Left colon (tissue), 2 donors: ENCODE results near the gene C4orf50. TPM values are rescaled to one million over a fixed set of nuclear protein-coding genes. Genes with fewer than 3 reads are reported as not detected.
A peak's percentile ranks its signal among the peaks of the same experiment; 100 is the strongest.
"Not testable (repeated sequence)": the region's sequence is repeated elsewhere in the genome, so short reads cannot be mapped to it uniquely, and the experiment has no call there.

ENCODE experiments used
- ATAC-seq: fragments of 200-7000 bp; cut with Tn5 transposase; one replicate; pipeline ENCODE4 v1.9.1; 2020; ENCODE audit warnings: mild to moderate bottlenecking, moderate library complexity
- DNase-seq, 2 donors: peaks; one replicate each; pipeline ENCODE4 v3.0.0-alpha.2; 2020
- intact Hi-C, 2 donors: fragments of 100-400 bp; cut with DNase I in 1 of 2; cut with micrococcal nuclease in 1 of 2; formaldehyde crosslinking; loops; one replicate each; pipeline versions ENCODE4 v1.11.2 to v1.14.0; 2022; cut with DNase I, micrococcal nuclease
- total RNA-seq, 2 donors: library from RNA; stranded (reverse); fragmentation: NEBNext Ultra II Directional; extraction: Animal tissue kit (Norgen Biotek cat#: 25700); gene quantifications; one replicate each; pipeline ENCODE4 v1.2.1, GENCODE V29; 2021
- donor health status: DM: no; HTN: no; CAD: no.
- donor health status: DM: yes; HTN: yes; CAD: no.

Gene C4orf50
- total RNA-seq, 2 donors from 2014 or later, result 0.09 TPM; not detected in 1

DNA sequence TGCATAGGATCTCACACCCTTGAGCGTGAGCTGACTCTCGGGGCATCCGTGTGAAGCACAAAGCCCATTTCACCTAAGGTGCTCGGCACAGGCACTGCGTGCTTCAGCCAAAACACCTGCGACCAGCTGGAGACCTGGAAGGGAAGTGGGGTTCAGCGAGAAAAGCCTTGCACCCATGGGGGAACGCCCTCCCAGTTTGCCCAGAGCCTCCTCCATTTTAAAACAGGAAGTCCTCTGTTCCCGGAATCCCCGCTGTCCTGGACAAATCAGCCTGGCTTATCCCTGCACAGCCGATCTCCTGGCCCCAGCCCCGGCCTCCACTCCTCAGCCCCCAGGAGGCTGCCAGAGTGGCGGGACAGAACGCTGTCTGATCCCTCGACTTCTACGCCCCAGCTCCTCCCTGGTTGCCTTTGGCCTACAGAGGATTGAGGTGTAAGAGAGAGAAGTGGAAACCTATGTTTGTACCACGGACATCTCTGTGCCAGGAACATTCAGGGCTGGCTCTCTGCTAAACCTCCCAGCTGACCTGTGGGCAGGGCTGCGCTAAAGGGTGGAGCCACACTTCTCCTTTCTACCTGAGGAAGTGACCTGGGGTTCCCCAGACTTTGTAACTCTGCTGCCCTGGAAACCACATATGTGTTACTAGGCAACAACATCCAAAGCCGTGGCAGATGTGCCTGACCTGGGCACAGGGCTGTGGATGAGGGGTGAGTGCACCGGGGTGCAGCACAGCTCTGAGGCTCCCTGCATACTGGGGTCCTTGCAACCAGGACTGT lies 3.8 kb upstream of the C4orf50 start:
- no peak for DNase-seq
- ATAC-seq, result no peak
- intact Hi-C loops, result no loop called here

DNA sequence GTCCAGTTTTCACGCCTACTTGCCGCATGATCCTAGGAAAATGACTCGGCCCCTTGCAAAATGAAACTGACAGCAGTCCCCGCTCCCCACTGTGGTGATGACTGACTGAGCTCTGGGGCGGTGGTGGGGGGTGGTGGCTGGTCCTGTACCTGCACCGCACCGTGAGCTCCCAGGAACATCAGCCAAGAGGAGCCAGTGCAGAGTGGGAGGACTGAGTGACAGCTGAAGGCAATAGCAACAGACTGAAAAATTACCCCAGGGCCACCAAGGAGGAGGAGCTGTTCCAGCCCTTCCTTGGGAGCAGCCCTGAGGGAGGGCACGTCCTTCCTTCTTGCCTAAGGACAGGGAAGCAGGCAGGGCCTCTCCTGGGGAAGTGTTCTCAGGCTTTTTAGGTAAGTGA lies 2.4 kb upstream of the C4orf50 start:
- DNase-seq, result no peak
- intact Hi-C loops, result no loop called here
- no peak for ATAC-seq

DNA sequence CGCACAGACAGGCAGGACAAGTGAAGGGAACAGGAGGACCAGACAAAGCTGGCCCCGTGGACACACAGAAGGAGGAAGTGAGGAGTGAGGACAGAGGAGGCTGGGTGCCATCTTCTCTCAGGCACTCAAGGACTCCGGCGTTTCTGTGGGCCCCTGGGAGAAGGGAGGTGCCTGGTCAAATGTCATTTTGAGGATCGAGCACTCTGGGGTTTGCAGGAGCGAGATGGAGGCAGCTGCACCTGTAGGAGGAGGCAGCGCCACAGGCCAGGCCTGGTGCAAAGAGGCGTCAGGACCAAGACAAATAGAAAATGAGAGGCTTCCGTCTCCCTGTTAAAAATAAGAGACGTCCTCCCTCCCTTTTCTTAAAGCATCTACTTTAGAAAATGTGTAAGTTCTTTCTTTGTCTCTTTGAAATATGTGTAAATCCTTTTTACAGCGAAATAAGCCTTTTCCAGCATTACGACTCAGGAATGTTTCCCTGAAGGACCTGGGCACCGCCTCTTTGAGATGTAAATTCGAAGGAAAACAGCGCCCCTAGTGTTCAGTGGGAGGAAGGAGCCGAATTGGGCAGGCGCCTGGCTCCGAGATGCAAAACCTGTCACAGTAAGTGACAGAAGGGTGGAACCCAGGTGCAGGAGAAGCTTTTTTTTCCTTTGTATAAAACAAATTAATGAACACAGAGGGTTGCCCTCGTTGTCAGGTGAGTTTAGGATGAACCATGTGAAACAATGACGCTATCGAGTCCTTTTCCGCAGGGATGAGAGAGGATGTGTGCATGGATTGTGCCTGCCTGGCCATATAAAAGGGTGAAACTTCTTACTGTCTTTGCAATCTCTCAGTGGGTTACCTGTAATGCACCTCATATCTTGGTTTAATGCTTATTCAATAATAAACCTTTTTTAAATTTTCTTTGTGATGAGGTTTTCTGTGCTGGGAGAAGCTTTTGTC lies 1.4 kb upstream of the C4orf50 start:
- no peak for ATAC-seq
- intact Hi-C loops, result no loop called here
- peak in 1 of 2 donors; percentile 25 for DNase-seq

DNA sequence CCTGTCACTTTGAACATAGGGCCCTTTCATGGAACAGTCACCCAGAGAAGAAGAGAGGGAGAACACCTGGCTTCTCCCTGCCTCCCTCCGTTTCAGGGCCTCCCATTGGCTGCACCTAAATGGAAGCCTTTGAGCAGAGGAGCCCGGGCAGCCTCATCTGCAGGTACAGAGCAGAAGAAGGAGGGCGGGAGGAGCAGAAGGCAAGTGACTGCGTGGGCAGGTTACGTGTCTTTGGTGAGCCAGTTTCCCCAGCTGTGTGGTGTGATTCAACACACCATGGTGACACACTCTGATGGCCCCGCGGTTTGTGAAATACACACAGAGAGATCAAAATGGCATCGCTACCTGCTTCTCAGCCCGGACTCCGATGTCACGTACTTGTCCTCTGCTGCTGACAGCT lies 431 bp downstream of the C4orf50 start:
- intact Hi-C loops, result no loop called here
- DNase-seq, result no peak
- no peak for ATAC-seq

DNA sequence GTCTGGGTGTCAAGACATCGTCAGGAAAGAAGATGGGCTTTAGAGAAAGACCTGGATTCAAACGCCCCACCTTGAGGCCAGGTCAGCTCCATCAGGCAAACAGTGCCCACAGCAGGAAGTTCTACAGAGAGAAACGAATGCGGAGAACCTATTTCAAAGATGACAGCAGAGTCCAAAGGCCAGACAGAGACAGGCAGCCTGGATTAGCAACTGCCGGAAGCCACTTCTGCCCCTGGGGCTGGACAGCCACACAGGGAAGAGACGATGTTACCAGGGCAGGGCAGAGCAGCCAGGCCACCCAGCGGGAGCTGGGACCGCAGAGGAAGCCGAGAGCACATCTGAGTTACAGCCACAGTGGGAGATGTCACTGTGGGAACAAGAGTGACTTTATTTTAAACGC lies 1.2 kb downstream of the C4orf50 start:
- no peak for ATAC-seq

DNA sequence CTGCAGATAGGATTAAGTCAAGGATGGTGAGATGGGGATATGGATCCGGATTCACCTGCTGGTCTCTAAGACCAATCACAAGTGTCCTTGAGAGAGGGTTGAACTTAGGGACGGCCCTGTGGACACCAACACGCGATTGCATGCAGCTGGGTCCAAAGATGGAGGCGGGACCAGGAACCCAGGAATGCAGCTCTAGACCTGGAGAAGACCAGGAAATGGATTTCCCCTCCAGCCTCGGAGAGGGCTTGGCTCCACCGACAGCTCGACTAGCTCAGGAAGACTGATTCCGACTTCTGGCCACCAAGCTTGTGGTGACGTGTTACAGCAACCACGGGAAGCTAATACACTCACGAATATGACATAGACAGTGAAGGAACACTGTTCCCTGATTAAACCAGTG lies 4.7 kb downstream of the C4orf50 start:
- no peak for DNase-seq
- intact Hi-C loops, result no loop called here
- no peak for ATAC-seq

More for the DNA sequence above, 1.2 kb downstream of the C4orf50 start:
- DNase-seq, result no peak
- intact Hi-C loops, result no loop called here

DNA sequence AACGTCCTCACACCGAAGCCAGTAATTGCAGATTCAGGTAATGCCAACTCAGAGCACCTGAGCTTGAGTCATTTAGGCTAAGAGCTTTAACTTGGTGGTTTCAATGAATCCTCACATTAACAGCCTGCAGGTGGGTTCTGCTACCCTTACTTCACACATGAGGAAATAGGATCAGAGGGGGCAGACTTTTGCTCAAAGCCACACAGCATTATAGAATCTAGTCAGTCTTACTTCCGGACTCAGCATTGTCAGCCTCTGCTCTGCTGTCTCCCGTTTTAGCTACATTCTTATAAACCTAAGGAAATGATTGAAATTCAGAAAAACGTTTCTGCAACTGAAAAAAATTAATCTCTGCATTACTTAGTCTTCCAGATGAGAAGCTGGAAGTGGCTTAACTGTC lies 6.0 kb downstream of the C4orf50 start:
- ATAC-seq (no peak), DNase-seq (no peak)
- intact Hi-C loops, result no loop called here

DNA sequence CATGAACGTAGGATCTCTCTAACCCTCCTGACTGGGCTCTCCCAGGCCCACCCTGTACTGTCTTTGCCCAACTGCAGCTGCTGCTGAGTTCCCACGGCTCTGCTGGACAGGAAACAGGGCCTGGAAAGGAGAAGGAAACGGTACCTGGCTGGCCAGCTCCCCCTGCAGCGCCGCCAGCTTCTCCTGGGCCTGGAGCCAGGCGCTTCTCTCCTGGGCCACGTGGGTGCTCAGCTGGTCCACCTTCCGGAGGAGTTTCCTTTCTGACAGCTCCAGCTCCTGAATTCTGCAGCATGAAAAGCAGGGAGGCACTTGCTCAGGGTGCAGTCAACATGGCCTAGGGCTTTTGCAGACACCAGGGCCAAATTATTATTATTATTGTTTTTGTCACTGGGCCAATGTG lies 6.5 kb downstream of the C4orf50 start:
- DNase-seq, result no peak
- ATAC-seq, result no peak

DNA sequence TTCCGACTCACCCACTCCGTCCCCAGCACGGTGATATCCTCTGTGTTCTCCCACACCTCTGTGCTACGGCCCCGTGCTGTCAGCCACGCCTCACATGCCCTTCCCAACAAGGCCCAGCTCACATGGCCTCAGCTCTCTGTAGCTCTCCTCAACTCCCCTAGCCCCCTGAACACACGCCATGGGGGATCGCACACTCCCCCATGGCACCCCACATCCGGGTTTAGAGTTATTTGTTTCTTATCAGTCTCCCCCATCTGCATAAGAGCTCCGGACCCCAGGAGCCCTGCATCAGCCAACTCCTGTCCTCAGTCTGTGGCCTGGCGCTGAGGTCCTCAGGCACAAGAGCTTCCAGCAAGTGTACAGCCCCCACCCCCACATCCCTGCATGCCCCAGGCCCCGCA lies 7.0 kb downstream of the C4orf50 start:
- no peak for ATAC-seq
- no peak for DNase-seq
- intact Hi-C loops, result no loop called here

More for the DNA sequence above, 6.5 kb downstream of the C4orf50 start:
- intact Hi-C loops, result no loop called here

DNA sequence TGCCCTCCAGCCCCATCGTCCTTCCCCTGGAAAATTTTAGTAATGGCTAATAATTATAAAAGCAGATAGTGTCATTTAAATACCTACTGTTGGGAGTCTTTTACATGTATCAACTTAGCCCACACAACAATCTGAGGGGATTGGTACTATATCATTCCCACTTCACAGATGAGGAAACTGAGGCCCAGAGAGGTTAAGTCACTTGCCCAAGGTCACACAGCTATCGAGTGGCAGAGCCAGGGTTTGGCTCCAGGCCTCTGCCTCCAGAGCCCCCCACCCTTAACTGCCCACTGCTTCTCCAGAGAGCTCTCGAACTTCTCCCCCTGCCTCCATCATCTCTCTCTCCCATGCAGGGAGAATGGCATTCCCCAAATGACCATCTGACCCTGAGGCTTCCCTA lies 7.4 kb downstream of the C4orf50 start:
- ATAC-seq, result no peak
- DNase-seq, result no peak
- intact Hi-C loops, result no loop called here

DNA sequence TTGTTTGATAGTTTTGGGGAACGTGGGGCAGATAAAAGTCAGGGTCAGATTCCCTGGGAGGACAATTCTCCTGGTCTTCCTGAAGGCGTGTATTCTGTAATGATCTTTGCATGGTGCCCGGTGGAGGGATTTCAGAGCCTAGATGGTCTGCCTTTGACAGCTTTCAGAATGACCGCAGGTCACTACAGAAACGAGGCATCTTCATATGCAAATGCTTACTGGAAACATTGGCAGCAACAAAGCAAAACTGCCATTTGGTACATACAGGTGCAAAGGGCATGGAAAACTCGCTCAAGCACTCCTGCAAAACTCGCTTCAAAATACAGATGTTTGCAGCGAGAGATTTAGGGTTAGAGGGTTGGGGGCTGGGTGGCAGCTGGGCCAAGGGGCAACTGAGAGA lies 8.8 kb downstream of the C4orf50 start:
- no peak for ATAC-seq
- intact Hi-C loops, result no loop called here
- DNase-seq, result no peak

DNA sequence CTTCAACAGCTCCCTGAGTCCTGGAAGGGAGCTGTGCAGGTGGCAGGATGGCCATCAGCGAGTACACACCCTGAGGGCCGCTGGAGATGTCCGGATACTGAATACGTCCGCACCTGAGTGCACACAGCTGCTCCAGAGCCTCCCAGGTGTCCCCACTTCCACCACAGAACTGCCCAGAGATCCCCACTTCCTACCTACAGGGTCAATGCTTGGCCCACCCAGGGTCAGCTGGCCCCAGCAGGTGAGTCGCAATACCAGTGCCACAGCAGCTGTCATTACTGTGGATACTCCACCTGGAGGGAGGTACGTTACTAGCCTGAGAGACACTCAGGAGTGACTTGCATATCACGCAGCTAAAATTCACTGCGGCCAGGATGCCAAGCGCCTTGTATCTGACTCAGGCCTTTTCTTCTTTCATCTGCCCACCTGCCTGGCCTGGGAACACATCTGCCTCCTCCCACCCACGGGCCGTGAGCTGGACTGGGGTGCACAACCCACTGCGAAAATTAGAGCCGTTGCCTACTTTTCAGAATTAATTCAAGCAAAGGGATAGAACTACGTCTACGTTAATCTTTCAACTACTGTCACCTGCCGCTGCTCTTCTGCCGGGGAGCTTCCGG lies 9.4 kb downstream of the C4orf50 start:
- ATAC-seq (no peak), DNase-seq (no peak)
- intact Hi-C loops, result no loop called here

DNA sequence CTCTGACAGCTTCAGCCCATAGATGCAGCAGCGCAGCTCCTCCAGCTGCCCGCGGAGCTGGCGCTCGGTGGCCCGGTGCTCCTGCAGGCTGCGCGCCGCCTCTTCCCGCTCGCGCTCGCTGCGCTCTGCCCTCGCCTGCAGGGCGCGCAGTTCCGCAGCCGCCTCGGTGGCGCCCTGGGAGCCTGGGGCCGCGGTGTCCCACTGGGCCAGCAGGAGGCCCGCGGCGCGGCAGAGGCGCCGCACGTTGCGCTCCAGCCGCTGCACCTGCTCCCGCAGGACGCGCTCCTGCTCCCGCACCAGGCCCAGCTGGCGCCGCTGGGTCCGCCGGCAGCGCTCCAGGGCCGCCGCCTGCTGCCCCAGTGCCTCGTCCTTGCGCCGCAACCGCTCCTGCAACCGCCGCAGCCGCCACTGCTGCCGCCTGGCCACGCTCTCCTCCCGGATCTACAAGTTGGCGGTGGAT lies 10.1 kb downstream of the C4orf50 start:
- intact Hi-C loops, result no loop called here
- ATAC-seq, result no peak
- no peak for DNase-seq

DNA sequence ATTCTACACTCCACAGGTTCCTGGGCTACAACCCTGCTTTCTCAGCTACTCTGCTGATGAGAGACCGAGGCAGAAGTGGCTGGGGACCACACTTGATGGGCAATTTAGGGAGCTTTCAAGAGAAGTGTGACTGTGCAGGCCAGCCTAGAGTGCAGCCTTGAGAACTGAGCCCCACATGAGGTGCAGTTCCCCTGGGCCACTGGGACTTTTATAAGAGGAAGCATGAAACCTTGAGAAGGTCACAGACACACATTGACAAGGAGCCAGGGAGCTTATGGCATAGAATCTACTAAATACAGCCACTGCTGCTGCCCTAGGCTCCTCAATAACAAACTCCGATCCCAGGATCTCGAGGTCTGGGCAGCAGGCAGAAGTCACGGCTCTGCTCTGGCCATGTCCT lies 13.1 kb downstream of the C4orf50 start:
- no peak for DNase-seq
- ATAC-seq, result no peak

DNA sequence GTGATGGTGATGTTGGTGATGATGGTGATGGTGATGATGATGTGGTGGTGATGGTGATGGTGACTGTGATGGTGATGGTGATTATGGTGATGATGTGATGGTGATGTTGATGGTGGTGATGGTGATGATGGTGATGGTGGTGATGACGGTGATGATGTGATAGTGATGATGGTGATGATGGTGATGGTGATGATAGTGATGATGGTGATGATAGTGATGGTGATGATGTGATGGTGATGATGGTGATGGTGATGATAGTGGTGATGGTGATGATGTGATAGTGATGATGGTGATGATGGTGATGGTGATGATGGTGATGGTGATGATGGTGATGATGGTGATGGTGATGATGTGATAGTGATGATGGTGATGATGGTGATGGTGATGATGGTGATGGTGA lies 14.7 kb downstream of the C4orf50 start:
- ATAC-seq, intact Hi-C loops, DNase-seq: not testable (repeated sequence)

More for the DNA sequence above, 13.1 kb downstream of the C4orf50 start:
- intact Hi-C loops, result no loop called here

DNA sequence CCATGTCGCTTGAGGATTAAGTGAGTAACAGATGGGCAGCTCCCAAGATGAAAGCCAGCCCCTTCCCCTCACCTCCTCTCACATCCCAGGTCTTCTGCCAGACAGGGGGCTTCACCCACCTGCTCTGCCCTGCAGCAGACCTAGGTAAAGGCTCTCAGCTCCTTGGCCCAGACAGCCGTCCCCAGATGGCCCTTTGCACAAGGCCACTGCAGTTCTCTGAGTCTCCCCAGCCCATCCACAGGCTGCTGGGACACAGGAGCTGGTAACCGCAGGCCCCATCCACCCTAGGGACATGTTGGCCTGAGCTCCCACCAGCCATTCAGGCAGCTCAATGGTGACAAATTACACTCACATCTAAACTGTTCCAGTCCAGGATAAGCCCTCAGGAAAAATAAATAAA lies 15.3 kb downstream of the C4orf50 start:
- intact Hi-C loops, result no loop called here
- DNase-seq (no peak), ATAC-seq (no peak)

DNA sequence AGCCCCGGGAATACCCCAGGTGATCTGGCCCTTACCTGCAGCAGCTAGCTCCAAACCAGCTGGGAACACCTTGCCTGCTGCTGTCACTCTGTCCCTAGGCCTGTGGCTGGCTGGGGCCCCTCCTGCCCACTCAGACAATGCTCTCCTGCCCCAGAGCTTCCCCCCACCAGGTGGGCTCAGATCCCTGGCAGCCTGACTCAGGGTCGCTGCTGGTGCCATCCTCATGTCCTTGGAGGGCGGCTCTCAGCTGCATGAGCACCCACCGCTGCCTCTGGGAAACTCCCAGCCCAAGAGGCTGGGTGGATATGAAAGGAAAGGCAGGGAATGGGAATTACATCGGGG lies 15.8 kb downstream of the C4orf50 start:
- ATAC-seq, result no peak
- intact Hi-C loops, result no loop called here
- no peak for DNase-seq

DNA sequence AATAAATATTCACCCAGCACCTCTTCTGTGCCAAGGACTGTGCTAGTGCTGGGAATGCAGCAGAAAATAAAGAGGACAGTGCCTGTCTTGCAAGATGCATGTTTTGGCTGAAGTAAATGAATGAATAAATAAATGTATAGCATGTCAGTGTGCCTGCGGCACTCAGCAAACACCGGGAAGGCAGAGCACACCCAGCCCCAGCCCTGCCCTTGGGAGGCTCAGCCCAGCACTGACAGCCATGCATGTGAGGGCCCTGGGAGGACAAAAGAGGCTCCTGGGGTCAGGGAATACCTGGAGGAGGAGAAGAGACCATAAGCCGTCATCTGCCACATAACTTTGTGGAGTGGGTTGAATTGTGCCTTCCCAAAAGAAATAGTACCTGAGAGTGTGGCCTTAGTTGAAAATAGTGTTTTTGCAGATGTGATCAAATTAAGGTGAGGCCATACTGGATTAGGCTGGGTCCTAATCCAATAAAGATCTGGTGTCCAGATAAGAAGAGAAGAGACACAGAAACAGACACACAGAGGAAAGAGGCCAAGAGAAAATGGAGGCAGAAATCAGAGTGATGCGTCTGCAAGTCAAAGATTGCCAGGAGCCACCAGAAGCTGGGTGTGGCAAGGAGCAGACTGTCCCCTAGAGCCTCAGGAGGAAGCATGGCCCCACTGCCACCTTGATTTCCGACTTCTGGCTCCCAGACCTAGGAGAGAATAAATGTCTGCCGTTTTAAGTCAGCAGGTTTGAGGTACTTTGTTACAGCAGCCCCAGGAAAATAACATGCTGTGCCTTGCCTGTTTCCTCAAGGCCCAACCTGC lies 16.3 kb downstream of the C4orf50 start:
- DNase-seq, result no peak
- intact Hi-C loops, result no loop called here
- no peak for ATAC-seq

DNA sequence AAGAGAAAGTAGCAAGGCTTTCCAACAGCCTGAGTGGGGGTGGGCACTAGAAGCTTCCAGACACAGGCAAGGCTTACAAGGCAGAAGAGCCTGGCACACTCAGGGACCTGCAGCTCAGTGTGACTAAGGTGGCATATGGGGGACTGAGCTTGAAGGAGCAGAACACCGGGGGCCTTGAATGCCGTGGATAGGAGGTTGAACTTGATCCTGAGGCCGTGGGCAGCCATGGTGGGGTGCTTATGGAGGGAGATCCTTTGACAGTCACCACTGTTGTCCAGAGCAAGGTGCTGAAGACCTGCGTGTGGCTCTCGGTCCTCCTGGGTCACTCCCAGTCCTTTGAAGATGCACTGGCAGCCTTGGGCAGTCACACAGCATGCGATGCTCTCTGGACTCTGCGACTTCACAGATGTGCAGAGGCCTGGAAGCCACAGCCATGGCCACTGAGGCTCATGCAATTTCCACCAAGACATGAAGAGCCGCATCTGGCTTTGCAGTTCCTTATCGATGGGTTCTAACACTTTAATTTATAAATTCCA lies 18.3 kb downstream of the C4orf50 start:
- ATAC-seq, result no peak
- intact Hi-C loops, result no loop called here

More for the DNA sequence above, 18.3 kb downstream of the C4orf50 start:
- no peak for DNase-seq
